Thoracic aorta (tissue), 2 donors: ENCODE measurements around the gene RHBG. TPM values are rescaled to one million over a fixed set of nuclear protein-coding genes. Genes with fewer than 3 reads are reported as not detected.

Experiments
- ATAC-seq: fragments of 150-250 bp; one replicate; pipeline ENCODE4 v1.8.0; 2017; ENCODE audit warnings: low read depth; ENCODE audit not compliant: insufficient number of reproducible peaks, low FRiP score
- DNase-seq: peaks from one replicate; pipeline ENCODE4 v3.0.0-alpha.2; 2020; ENCODE audit warnings: low spot score
- H3K27ac ChIP-seq, 2 donors: fragments of 200-600 bp; sonication (generic); 1 replicate in 1 of 2; 2 replicates in 1 of 2; pipeline ENCODE4 v1.5.1; 2016; ENCODE audit warnings: mild to moderate bottlenecking in 2 of 2, moderate library complexity in 2 of 2
- H3K27me3 ChIP-seq: fragments of 200-600 bp; sonication (generic); replicated peaks from 2 replicates; pipeline ENCODE4 v1.6.0; 2016; ENCODE audit warnings: mild to moderate bottlenecking; ENCODE audit not compliant: insufficient read depth
- H3K36me3 ChIP-seq: fragments of 200-600 bp; sonication (generic); one replicate; pipeline ENCODE4 v1.5.1; 2016
- H3K4me1 ChIP-seq, 2 donors: fragments of 200-600 bp; sonication (generic); 1 replicate in 1 of 2; 2 replicates in 1 of 2; pipeline versions ENCODE4 v1.5.1 to v1.6.0; 2016; ENCODE audit warnings: low read depth in 2 of 2, mild to moderate bottlenecking in 1 of 2; ENCODE audit not compliant: control insufficient read depth in 1 of 2
- H3K4me3 ChIP-seq: fragments of 200-600 bp; sonication (generic); 2 replicates; pipeline ENCODE4 v1.5.1; 2016; ENCODE audit warnings: mild to moderate bottlenecking
- H3K9me3 ChIP-seq: fragments of 200-600 bp; sonication (generic); 2 replicates; pipeline ENCODE4 v1.5.1; 2016
- CTCF ChIP-seq: fragments of 200-600 bp; sonication (generic); IDR thresholded peaks from one replicate; pipeline ENCODE4 v1.5.1; 2019; ENCODE audit warnings: antibody characterized with exemption
- total RNA-seq, 2 donors: library from RNA; depleted of rRNA; stranded (reverse); fragments of >200 nt; gene quantifications; one replicate each; pipeline versions ENCODE4 v1.1.0 to v1.2.3, GENCODE V29; 2016

The RHBG gene
- total RNA-seq, 2 donors from 2014 or later, result not detected

GRCh38 chr1:156371553-156372264, 2.7 kb downstream of the RHBG start:
- H3K36me3 ChIP-seq, result no peaks in the 10 kb centered on the region
- H3K4me3 ChIP-seq, result no peak overlapping the region
- no peak overlapping the region for H3K27ac ChIP-seq
- H3K27me3 ChIP-seq, result no peaks in the 10 kb centered on the region
- no peaks in the 10 kb centered on the region for H3K9me3 ChIP-seq
- ATAC-seq, result no peak
- H3K4me1 ChIP-seq, result peaks cover 4 to 10% of the 10 kb centered on the region in 2 donors
- no peak for DNase-seq
- no peak for TF ChIP-seq CTCF

GRCh38 chr1:156372265-156372586, 3.2 kb downstream of the RHBG start:
- Histone ChIP-seq H3K27me3 (no peaks in the 10 kb centered on the region), H3K9me3 (no peaks in the 10 kb centered on the region), H3K4me1 (peaks cover 4 to 10% of the 10 kb centered on the region in 2 donors), H3K27ac (no peak overlapping the region), H3K4me3 (no peak overlapping the region), H3K36me3 (no peaks in the 10 kb centered on the region)
- DNase-seq (no peak), ATAC-seq (no peak)
- no peak for TF ChIP-seq CTCF

GRCh38 chr1:156372876-156373275, 3.9 kb downstream of the RHBG start:
- no peak for DNase-seq
- no peak for TF ChIP-seq CTCF
- no peak for ATAC-seq
- Histone ChIP-seq H3K36me3 (no peaks in the 10 kb centered on the region), H3K9me3 (no peaks in the 10 kb centered on the region), H3K27me3 (no peaks in the 10 kb centered on the region), H3K4me3 (no peak overlapping the region), H3K27ac (no peak overlapping the region), H3K4me1 (peaks cover 4 to 10% of the 10 kb centered on the region in 2 donors)

GRCh38 chr1:156373546-156373945, 4.5 kb downstream of the RHBG start:
- H3K27me3 ChIP-seq, result no peaks in the 10 kb centered on the region
- no peak overlapping the region for H3K27ac ChIP-seq
- H3K4me1 ChIP-seq, result peaks cover 4 to 10% of the 10 kb centered on the region in 2 donors
- DNase-seq (no peak), ATAC-seq (no peak)
- H3K4me3 ChIP-seq, result no peak overlapping the region
- no peaks in the 10 kb centered on the region for H3K9me3 ChIP-seq
- no peaks in the 10 kb centered on the region for H3K36me3 ChIP-seq
- no peak for TF ChIP-seq CTCF

- H3K27ac ChIP-seq, result no peak overlapping the region
- H3K9me3 ChIP-seq, result no peaks in the 10 kb centered on the region
- H3K27me3 ChIP-seq, result no peaks in the 10 kb centered on the region
These were observed 7.1 kb downstream of the RHBG start for GRCh38 chr1:156376146-156376545.

More at GRCh38 chr1:156376146-156376545, 7.1 kb downstream of the RHBG start:
- no peaks in the 10 kb centered on the region for H3K4me1 ChIP-seq
- H3K36me3 ChIP-seq, result no peaks in the 10 kb centered on the region
- TF ChIP-seq CTCF, result no peak
- DNase-seq, result no peak
- no peak for ATAC-seq
- H3K4me3 ChIP-seq, result no peak overlapping the region
